K562 (cell line): ENCODE measurements around the gene MEX3D. TPM values are rescaled to one million over a fixed set of nuclear protein-coding genes. Genes with fewer than 3 reads are reported as not detected.

Experiments
- ATAC-seq: fragments of 200-7000 bp; cut with Tn5 transposase; 3 replicates; pipeline ENCODE4 v1.9.1; 2020; ENCODE audit warnings: moderate library complexity
- BruUV-seq: library from RNA; stranded (reverse); fragments of 400-500 nt; replicated peaks from 2 replicates; lab custom pipeline; 2021; lab: Mats Ljungman, UMichigan
- CTCF ChIA-PET: fragments of 300-600 bp; formaldehyde crosslinking; extraction: SDS; loops from one replicate; lab custom pipeline; 2021; ENCODE audit warnings: low intra/inter-chr PET ratio; lab: Yijun Ruan, JAX
- POLR2A ChIA-PET: fragments of 300-600, 350-650 bp; sonication (Branson Sonifier 250); formaldehyde crosslinking; extraction: SDS; loops from one replicate; lab custom pipeline; 2021; ENCODE audit warnings: antibody characterized with exemption, inconsistent platforms; lab: Yijun Ruan, JAX
- DNase-seq, 4 experiments: peaks; one replicate each; pipeline versions ENCODE4 v3.0.0 to v3.0.0-alpha.2; 2011 to 2018; ENCODE audit warnings: low spot score in 3 of 4, mixed read lengths in 3 of 4; ENCODE audit errors: extremely low read depth in 1 of 4
- FAIRE-seq: peaks from 2 replicates; lab custom pipeline; 2011; peaks lifted over from hg19 to GRCh38; lab: Jason Lieb, UNC
- H2AFZ ChIP-seq: 2 replicates; pipeline ENCODE4 v1.6.0; 2011; ENCODE audit warnings: low read depth, low read length, control low read depth, inconsistent platforms
- H3K27ac ChIP-seq: fragments of 200-600 bp; 3 replicates; pipeline ENCODE4 v1.8.0; 2011; ENCODE audit warnings: low read depth, mild to moderate bottlenecking, control low read depth, inconsistent platforms, low read length, moderate library complexity, mixed read lengths; ENCODE audit errors: extremely low read depth
- H3K27me3 ChIP-seq, 2 experiments: fragments of 300-600 bp in 1 of 2; 2 replicates in 1 of 2; 3 replicates in 1 of 2; pipeline versions ENCODE4 v1.6.0 to v1.8.0; 2011; ENCODE audit warnings: inconsistent platforms in 2 of 2, low read length in 2 of 2, mild to moderate bottlenecking in 1 of 2, mixed read lengths in 1 of 2, moderate library complexity in 1 of 2; ENCODE audit not compliant: control insufficient read depth in 2 of 2, insufficient read depth in 2 of 2
- H3K36me3 ChIP-seq: fragments of 300-600 bp; 3 replicates; pipeline ENCODE4 v1.8.0; 2011; ENCODE audit warnings: mild to moderate bottlenecking, low read length, inconsistent platforms; ENCODE audit not compliant: control insufficient read depth, insufficient read depth
- H3K4me1 ChIP-seq, 2 experiments: fragments of 200-600 bp in 1 of 2; replicated peaks in 1 of 2; 2 replicates in 1 of 2; 3 replicates in 1 of 2; pipeline versions ENCODE4 v1.5.1 to v1.8.0; 2011; ENCODE audit warnings: inconsistent platforms in 2 of 2, low read length in 2 of 2, mild to moderate bottlenecking in 1 of 2, mixed read lengths in 1 of 2, moderate library complexity in 1 of 2; ENCODE audit not compliant: control insufficient read depth in 2 of 2, insufficient read depth in 2 of 2
- H3K4me2 ChIP-seq: 2 replicates; pipeline ENCODE4 v1.6.1; 2011; ENCODE audit warnings: low read length, control low read depth, inconsistent platforms, mixed read lengths; ENCODE audit not compliant: insufficient read depth
- H3K4me3 ChIP-seq: fragments of 200-600 bp; sonication (generic), shearing (Covaris generic); 2 replicates; pipeline ENCODE4 v1.5.1; 2016; ENCODE audit warnings: control low read depth, inconsistent platforms
- H3K79me2 ChIP-seq: fragments of 200-600 bp; 3 replicates; pipeline ENCODE4 v1.8.0; 2011; ENCODE audit warnings: low read length, inconsistent platforms; ENCODE audit not compliant: control insufficient read depth, insufficient read depth
- H3K9ac ChIP-seq, 2 experiments: 2 replicates each; pipeline versions ENCODE4 v1.6.0 to v1.6.1; 2011; ENCODE audit warnings: low read depth in 2 of 2, low read length in 2 of 2, control low read depth in 1 of 2, inconsistent platforms in 1 of 2, mild to moderate bottlenecking in 1 of 2, mixed read lengths in 1 of 2; ENCODE audit not compliant: insufficient read depth in 1 of 2
- H3K9me1 ChIP-seq: one replicate; pipeline ENCODE4 v1.6.0; 2011; ENCODE audit warnings: inconsistent platforms, mild to moderate bottlenecking, low read length, moderate library complexity; ENCODE audit not compliant: control insufficient read depth, insufficient read depth
- H3K9me3 ChIP-seq: replicated peaks from 2 replicates; pipeline ENCODE4 v1.5.1; 2011; ENCODE audit warnings: low read depth, low read length, inconsistent platforms; ENCODE audit not compliant: control insufficient read depth, insufficient read depth
- H4K20me1 ChIP-seq: replicated peaks from 2 replicates; pipeline ENCODE4 v1.6.1; 2011; ENCODE audit warnings: low read length, inconsistent platforms, mixed read lengths; ENCODE audit not compliant: control insufficient read depth, insufficient read depth
- BCOR ChIP-seq: fragments of 450-650 bp; IDR thresholded peaks from 2 replicates; pipeline ENCODE4 v1.6.1; 2016
- CXXC5 ChIP-seq: fragments of 250-450 bp; sonication (Bioruptor Pico); IDR thresholded peaks from 2 replicates; pipeline ENCODE4 v1.8.0; 2022; ENCODE audit warnings: inconsistent platforms, mild to moderate bottlenecking, moderate library complexity
- MYNN ChIP-seq, 2 experiments: sonication (generic); formaldehyde crosslinking in 1 of 2; IDR thresholded peaks; 2 replicates each; pipeline versions ENCODE4 v1.5.0 to v1.6.1; 2016 to 2020; ENCODE audit warnings: antibody characterized with exemption in 1 of 2, missing genetic modification reagents in 1 of 2
- ZBTB8A ChIP-seq: fragments of 450-650 bp; IDR thresholded peaks from 2 replicates; pipeline ENCODE4 v1.6.1; 2018; ENCODE audit warnings: mild to moderate bottlenecking, moderate library complexity; ENCODE audit not compliant: partially characterized antibody
- ZFP36 ChIP-seq: fragments of 150-350 bp; IDR thresholded peaks from 2 replicates; pipeline ENCODE4 v1.6.1; 2018; ENCODE audit warnings: low read length, low read depth; ENCODE audit not compliant: partially characterized antibody
- WGBS: fragments of 100-300 bp; shearing (Covaris generic); methylation state at CpG from one replicate; pipeline ENCODE4 v1.1.6; 2016; ENCODE audit warnings: low coverage, mixed read lengths; ENCODE audit not compliant: insufficient coverage; ENCODE audit errors: missing lambda C conversion rate; 5-methylcytosine and 5-hydroxymethylcytosine counted together
- in situ Hi-C: fragments of 300-500 bp; cut with MboI; formaldehyde crosslinking; loops from 4 replicates; pipeline ENCODE4 v1.15.0; 2018; ENCODE audit warnings: inconsistent platforms, mixed read lengths
- intact Hi-C: fragments of 100-400 bp; cut with micrococcal nuclease; formaldehyde crosslinking; loops from 2 replicates; pipeline ENCODE4 v1.14.2; 2022
- polyA plus RNA-seq, 8 experiments: library from polyadenylated mRNA; depleted of rRNA in 4 of 8; stranded (reverse) in 5 of 8; unstranded in 3 of 8; fragments of >200 nt; fragmentation: Nextera tagmentation in 2 of 8; fragmentation: Illumina TruSeq in 1 of 8; extraction: Ambion mirVana in 2 of 8; extraction: Trizol in 1 of 8; gene quantifications; 2 replicates each; pipeline versions ENCODE4 v1.2.1 to v1.2.3, GENCODE V29; 2011 to 2014; ENCODE audit warnings: inconsistent platforms in 1 of 8, missing spikeins in 1 of 8
- total RNA-seq, 7 experiments: library from RNA; depleted of rRNA in 6 of 7; stranded (reverse); fragments of >200 nt in 6 of 7; fragmentation: Illumina TruSeq in 2 of 7; extraction: Trizol in 2 of 7; gene quantifications; 2 replicates each; pipeline versions ENCODE4 v1.2.1 to v1.2.3, GENCODE V29; 2011 to 2021; ENCODE audit warnings: low replicate concordance in 1 of 7
- TF ChIP-seq, protein P1 (sequence below): fragments of 450-650 bp; formaldehyde crosslinking; IDR thresholded peaks from 2 replicates; pipeline ENCODE4 v1.4.0; 2020; ENCODE audit warnings: mild to moderate bottlenecking, moderate library complexity

The MEX3D gene
- total and polyA plus RNA-seq, 9 of the 15 experiments (the other 6 are each of a cell fraction or from before 2014, with no cell fraction given) = 1.7 to 39.3 (median 5.7) TPM

DNA sequence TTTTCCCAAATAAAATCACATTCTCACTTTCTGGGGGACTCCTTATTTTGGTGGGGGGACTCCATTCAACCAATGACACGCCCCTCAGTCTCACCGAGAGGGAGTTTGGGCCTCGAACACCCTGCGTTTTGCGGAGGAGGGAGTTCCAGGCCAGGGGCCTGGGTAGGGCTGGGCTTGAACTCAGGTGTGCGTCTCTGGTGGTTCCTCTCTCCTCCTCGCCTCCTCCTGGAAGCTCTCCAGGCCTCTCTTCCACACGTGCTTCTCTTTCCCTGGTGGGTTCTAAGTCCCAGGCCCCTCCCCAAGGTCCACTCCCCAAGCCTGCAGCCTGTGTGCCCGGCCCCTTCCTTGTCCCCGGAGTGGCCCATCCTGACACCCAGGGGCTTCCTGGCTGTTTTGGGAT lies 14.7 kb downstream of the MEX3D start:
- H3K9me1 ChIP-seq = no peaks in the 10 kb centered on the region
- intact Hi-C loops = no loop called here
- TF ChIP-seq ZFP36 (peak; percentile 86), ZBTB8A (no peak), BCOR (peak; percentile 54), MYNN (IDR thresholded peaks at IDR 0.05) (peak; percentile 31; the same call in 1 of the 2 replicates), MYNN (CRISPR knock-in tag; IDR thresholded peaks at IDR 0.05) (no peak), CXXC5 (no peak)
- TF ChIP-seq, protein P1, sequence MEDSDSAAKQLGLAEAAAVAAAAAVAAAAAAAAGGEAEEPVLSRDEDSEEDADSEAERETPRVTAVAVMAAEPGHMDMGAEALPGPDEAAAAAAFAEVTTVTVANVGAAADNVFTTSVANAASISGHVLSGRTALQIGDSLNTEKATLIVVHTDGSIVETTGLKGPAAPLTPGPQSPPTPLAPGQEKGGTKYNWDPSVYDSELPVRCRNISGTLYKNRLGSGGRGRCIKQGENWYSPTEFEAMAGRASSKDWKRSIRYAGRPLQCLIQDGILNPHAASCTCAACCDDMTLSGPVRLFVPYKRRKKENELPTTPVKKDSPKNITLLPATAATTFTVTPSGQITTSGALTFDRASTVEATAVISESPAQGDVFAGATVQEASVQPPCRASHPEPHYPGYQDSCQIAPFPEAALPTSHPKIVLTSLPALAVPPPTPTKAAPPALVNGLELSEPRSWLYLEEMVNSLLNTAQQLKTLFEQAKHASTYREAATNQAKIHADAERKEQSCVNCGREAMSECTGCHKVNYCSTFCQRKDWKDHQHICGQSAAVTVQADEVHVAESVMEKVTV (CRISPR knock-in tag) = no peak
- H3K9ac ChIP-seq = peak overlapping the region in 1 of 2 experiments; percentile 74; a peak in 2 of 4 replicates
- WGBS = 37% methylated on average over 8 of the region's 10 CpGs
- in situ Hi-C loops = no loop called here
- no peaks in the 10 kb centered on the region for H3K79me2 ChIP-seq
- no peaks in the 10 kb centered on the region; a peak in 1 of 5 replicates for H3K27me3 ChIP-seq
- no peaks in the 10 kb centered on the region for H4K20me1 ChIP-seq
- peak overlapping the region; percentile 34 for H2AFZ ChIP-seq
- H3K9me3 ChIP-seq = no peaks in the 10 kb centered on the region
- POLR2A ChIA-PET = no interaction called here
- FAIRE-seq (no peak), ATAC-seq (peak; percentile 60), DNase-seq (no peak)
- H3K4me1 ChIP-seq = peaks cover 3 to 20% of the 10 kb centered on the region in 2 experiments; a peak in 3 of 5 replicates
- no peak overlapping the region for H3K4me3 ChIP-seq
- H3K36me3 ChIP-seq = peaks cover 10% of the 10 kb centered on the region; the same call in 1 of the 3 replicates
- no TSS peak for BruUV-seq
- no peak overlapping the region; the same call in 1 of the 2 replicates for H3K4me2 ChIP-seq
- no peak overlapping the region for H3K27ac ChIP-seq
- CTCF ChIA-PET = no interaction called here
